GM10266 (cell line): ENCODE measurements around the gene GEMIN7.

Source experiments
- DNase-seq: peaks from one replicate; pipeline ENCODE4 v3.0.0; 2012; ENCODE audit errors: extremely low spot score
- CTCF ChIP-seq: IDR thresholded peaks from 2 replicates; pipeline ENCODE4 v1.5.1; 2012; ENCODE audit warnings: mild to moderate bottlenecking, low read depth; ENCODE audit not compliant: control insufficient read depth, insufficient read depth; ENCODE audit errors: missing control alignments

GEMIN7 gene

DNA sequence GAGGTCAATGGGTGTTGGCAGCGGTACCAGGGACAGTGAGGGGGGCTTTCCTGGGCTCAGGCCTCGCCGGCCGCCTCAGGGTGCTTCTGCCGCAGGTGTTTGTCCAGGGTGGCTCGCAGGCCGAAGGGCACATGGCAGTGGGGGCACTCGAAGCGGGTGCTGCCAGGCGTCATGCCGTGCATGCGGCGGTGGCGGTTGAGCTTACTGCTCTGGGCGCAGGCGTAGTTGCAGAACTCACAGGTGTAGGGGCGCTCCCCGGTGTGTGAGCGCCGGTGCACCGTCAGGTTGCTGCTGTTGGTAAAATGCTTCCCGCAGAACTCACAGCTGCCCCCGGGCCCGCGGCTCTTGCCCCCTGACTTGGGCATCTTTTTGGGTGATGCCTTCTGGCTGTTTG lies 7.5 kb upstream of the GEMIN7 start:
- TF ChIP-seq CTCF: no peak

DNA sequence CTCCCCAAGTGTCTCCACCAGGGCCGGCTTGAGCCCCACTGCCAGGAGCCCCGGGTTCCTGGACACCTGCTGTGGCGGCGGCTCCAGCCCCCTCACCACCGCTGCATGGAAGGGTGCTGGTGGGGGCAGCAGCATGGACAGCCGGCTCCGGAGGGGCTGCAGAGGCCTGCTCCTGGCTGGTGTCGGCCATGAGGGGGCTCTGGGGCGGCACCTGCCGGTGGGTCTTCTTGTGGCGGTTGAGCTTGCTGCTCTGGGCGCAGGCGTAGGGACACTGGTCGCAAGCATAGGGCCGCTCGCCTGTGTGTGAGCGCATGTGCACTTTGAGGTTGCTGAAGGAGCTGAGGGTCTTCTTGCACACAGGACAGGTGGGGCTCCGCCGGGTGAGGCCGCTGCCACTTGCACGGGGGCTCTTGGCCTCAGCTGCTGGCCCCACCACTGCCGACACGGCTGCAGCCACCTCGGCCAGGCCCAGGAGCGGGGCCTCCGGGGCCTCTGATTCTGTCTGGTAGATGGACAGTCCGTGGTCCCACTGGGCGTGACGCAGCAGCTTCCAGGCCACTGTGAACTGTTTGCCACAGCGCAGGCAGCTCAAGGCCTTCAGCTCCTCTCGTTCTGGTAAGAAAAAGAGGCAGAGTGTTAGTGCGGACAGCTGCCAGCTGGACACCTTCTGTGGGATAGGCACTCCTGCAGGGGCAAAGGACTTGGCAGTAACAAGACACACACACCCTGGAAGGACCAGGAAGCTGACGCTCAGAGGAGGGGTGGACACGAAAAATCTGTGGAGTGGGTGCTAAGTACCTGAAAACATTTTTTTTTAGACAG lies 6.9 kb upstream of the GEMIN7 start:
- DNase-seq: no peak
- TF ChIP-seq CTCF: no peak

More for the DNA sequence above, 7.5 kb upstream of the GEMIN7 start:
- no peak for DNase-seq

- TF ChIP-seq CTCF: no peak
- DNase-seq: no peak
These were observed 4.2 kb upstream of the GEMIN7 start for GRCh38 chr19:45074744-45075300.

- TF ChIP-seq CTCF: no peak
- peak; percentile 98 for DNase-seq
These were observed 3.6 kb upstream of the GEMIN7 start for GRCh38 chr19:45075301-45076028.

- TF ChIP-seq CTCF: no peak
- peak; percentile 93 for DNase-seq
These were observed 2.8 kb upstream of the GEMIN7 start, which contains the start of gene ZNF296 for GRCh38 chr19:45076029-45076850. TSS of gene ZNF296 (minus strand) at chr19:45076478. CDS start at chr19:45076373, 105 bp downstream.

DNA sequence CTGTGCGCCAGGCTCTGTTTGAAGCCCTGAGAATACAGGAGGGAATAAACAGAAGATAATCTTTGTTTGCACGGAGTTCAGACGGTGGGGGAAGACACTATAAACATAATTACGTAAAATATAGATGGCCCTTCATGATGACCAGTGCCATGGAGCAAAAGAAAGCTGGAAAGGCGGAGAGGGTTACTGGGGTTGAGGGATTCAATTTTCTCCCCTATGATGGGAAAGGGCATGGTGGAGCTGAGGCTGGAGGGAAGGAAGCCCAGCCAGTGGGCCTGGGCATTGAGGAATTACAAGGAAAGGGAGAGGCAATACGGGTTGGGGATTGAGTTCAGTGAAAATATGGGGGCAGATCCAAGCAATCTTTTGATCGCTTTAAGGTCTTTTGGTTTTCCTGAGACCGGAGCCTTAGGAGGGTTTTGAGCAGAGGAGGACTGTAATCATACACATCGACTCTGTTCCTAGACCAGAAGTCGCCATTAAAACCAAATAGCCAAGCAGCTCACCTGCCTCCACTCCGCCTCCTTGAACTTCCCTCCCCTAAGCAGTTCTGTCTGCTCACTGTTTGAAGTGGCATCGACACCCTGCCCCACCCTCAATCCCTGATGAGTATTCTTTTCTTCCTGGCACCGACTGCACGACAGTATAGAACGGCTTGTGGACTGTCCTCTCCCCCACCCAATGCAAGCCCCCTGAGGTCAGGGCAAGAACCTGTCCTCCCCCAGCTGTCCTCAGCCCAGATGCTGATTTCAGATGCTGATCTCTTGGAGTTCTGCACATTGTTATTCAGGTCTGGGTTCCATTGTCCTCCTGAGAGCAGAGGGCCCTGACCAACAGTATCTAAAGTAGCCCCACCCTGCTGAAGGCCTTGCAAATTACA lies 2.0 kb upstream of the GEMIN7 start:
- TF ChIP-seq CTCF: no peak
- DNase-seq: no peak
